HEK293T (cell line): ENCODE measurements around the gene ARAP1.

ENCODE experiments used
- CTCF ChIA-PET: fragments of 350-600 bp; formaldehyde crosslinking; extraction: SDS; loops from one replicate; lab custom pipeline; 2021; ENCODE audit warnings: antibody characterized with exemption, inconsistent platforms; lab: Yijun Ruan, JAX
- POLR2A ChIA-PET: fragments of 350-600 bp; formaldehyde crosslinking; extraction: SDS; loops from one replicate; lab custom pipeline; 2020; ENCODE audit warnings: antibody characterized with exemption, inconsistent platforms; lab: Yijun Ruan, JAX
- DNase-seq: peaks from one replicate; pipeline ENCODE4 v3.0.0; 2012; ENCODE audit warnings: mixed read lengths; ENCODE audit errors: extremely low spot score
- ARNT ChIP-seq: fragments of 450-650 bp; IDR thresholded peaks from 2 replicates; pipeline ENCODE4 v1.6.1; 2017; ENCODE audit warnings: mild to moderate bottlenecking
- BHLHE40 ChIP-seq: fragments of 450-650 bp; IDR thresholded peaks from 2 replicates; pipeline ENCODE4 v1.6.1; 2016; ENCODE audit warnings: mild to moderate bottlenecking, moderate library complexity, borderline replicate concordance
- CTBP1 ChIP-seq: fragments of 450-650 bp; IDR thresholded peaks from 2 replicates; pipeline ENCODE4 v1.6.1; 2016; ENCODE audit warnings: borderline replicate concordance
- ELF4 ChIP-seq: fragments of 450-650 bp; IDR thresholded peaks from 2 replicates; pipeline ENCODE4 v1.6.1; 2017; ENCODE audit warnings: antibody characterized with exemption
- FOXA1 ChIP-seq: fragments of 450-650 bp; IDR thresholded peaks from 2 replicates; pipeline ENCODE4 v1.6.1; 2016; ENCODE audit warnings: mild to moderate bottlenecking
- FOXK2 ChIP-seq: fragments of 450-650 bp; IDR thresholded peaks from 2 replicates; pipeline ENCODE4 v1.6.1; 2016; ENCODE audit warnings: mild to moderate bottlenecking
- FOXM1 ChIP-seq: fragments of 450-650 bp; IDR thresholded peaks from 2 replicates; pipeline ENCODE4 v1.6.1; 2017; ENCODE audit warnings: mild to moderate bottlenecking, borderline replicate concordance
- HDGF ChIP-seq: fragments of 450-650 bp; IDR thresholded peaks from 2 replicates; pipeline ENCODE4 v1.6.1; 2017; ENCODE audit warnings: antibody characterized with exemption, borderline replicate concordance
- L3MBTL2 ChIP-seq: fragments of 450-650 bp; conservative IDR thresholded peaks from 2 replicates; pipeline ENCODE4 v1.6.1; 2016; ENCODE audit warnings: mild to moderate bottlenecking
- LEF1 ChIP-seq: fragments of 450-650 bp; IDR thresholded peaks from 2 replicates; pipeline ENCODE4 v1.6.1; 2017; ENCODE audit warnings: mild to moderate bottlenecking, borderline replicate concordance
- NFRKB ChIP-seq: fragments of 450-650 bp; IDR thresholded peaks from 2 replicates; pipeline ENCODE4 v1.6.1; 2016; ENCODE audit warnings: mild to moderate bottlenecking, moderate library complexity
- SP1 ChIP-seq: fragments of 450-650 bp; IDR thresholded peaks from 2 replicates; pipeline ENCODE4 v1.6.1; 2017
- SUZ12 ChIP-seq: fragments of 450-650 bp; IDR thresholded peaks from 2 replicates; pipeline ENCODE4 v1.6.1; 2016; ENCODE audit warnings: mild to moderate bottlenecking
- TARDBP ChIP-seq: fragments of 450-650 bp; IDR thresholded peaks from 2 replicates; pipeline ENCODE4 v1.6.1; 2016
- ZNF384 ChIP-seq: fragments of 450-650 bp; IDR thresholded peaks from 2 replicates; pipeline ENCODE4 v1.6.1; 2016
- TF ChIP-seq, protein P1 (sequence below): fragments of 450-650 bp; IDR thresholded peaks from 2 replicates; pipeline ENCODE4 v1.6.1; 2016

ARAP1 gene

DNA sequence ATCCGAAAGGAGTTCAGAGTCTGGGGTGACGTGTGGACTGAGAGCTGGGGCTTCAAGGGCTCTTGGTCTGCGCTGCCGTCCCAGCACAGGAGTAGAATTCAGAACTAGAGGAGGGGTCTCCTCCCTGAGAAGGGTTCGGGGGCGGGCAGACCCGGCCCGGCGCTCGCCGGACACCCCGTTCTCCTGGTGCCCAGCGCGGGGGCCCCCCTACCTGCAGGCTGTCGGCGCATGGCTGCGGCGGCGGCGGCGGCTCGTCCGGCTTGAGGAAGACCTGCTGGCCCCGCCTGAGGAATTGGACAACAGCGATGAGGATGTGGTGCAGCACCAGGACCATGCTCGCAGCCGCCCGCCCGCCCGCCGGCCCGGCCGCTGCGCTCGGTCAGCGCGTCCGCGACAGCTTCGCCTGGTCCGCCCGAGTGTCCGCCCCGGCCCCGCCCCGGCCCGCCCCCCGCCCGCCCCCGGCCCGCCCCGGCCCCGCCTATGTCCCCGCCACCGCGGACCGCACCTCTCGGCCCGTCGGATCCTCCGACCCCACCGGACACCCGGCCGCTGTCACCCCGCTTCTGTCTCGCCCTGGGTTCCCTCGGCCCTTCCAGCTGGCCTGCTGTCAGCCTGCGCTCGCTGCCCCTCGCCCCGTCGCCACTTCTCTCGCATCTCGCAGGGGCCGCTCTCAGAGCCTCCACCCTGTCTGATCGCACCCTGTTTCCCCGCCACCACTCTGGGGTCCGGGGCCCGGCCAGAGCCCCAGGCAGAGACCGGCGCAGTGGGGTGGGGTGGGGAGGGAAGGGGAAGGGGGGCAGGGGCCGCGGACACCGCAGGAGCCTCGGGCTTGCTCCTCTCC lies 109.9 kb downstream of the ARAP1 start:
- no peak for TF ChIP-seq L3MBTL2
- TF ChIP-seq SP1: no peak
- TF ChIP-seq TARDBP: no peak
- no peak for TF ChIP-seq FOXM1
- TF ChIP-seq NFRKB: no peak
- no peak for TF ChIP-seq ARNT
- TF ChIP-seq FOXK2: no peak
- no peak for TF ChIP-seq ZNF384
- TF ChIP-seq SUZ12: no peak
- TF ChIP-seq HDGF: no peak
- TF ChIP-seq LEF1: no peak
- no peak for TF ChIP-seq FOXA1
- no peak for TF ChIP-seq ELF4
- TF ChIP-seq, protein P1, sequence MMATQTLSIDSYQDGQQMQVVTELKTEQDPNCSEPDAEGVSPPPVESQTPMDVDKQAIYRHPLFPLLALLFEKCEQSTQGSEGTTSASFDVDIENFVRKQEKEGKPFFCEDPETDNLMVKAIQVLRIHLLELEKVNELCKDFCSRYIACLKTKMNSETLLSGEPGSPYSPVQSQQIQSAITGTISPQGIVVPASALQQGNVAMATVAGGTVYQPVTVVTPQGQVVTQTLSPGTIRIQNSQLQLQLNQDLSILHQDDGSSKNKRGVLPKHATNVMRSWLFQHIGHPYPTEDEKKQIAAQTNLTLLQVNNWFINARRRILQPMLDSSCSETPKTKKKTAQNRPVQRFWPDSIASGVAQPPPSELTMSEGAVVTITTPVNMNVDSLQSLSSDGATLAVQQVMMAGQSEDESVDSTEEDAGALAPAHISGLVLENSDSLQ: no peak
- TF ChIP-seq BHLHE40: no peak
- TF ChIP-seq CTBP1: no peak
- ChIA-PET CTCF (interaction anchor here (1.3 to 1.7 kb wide), 3 partner anchors 43 to 55 kb away, joined by 6 to 9 read pairs (median 7); no protein-coding TSS in a partner anchor), POLR2A (interaction anchor here (1.0 kb wide), 1 partner anchor 52 kb away, joined by 3 read pairs; no protein-coding TSS in a partner anchor)
- DNase-seq: peak; percentile 65

DNA sequence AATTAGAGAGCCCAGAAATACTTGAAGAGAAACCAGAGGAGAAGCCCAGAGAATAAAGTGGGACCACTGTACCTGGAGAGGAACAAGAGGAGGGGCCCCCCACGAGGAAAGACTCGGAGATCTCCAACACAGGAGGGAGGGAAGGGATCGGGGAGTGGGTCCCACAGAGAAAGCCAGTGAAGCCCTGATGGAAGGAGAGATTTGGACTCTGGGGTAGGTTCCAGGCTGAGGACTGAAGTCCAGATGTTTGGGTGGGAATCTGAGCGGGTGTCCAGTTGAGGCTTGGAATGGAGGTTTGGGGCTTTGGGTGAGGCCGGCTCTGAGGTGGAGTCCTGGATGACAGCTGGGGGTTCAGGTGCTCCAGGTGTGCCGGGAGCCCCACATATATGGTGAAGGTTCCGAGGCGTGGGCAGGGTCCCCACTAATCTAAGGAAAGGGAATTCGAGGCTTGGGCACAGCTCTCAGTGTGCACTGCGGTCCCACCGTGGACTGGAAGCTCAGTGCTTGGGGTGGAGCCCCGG lies 110.6 kb downstream of the ARAP1 start:
- DNase-seq: no peak
- no peak for TF ChIP-seq ZNF384
- no peak for TF ChIP-seq CTBP1
- no peak for TF ChIP-seq TARDBP
- TF ChIP-seq HDGF: no peak
- no peak for TF ChIP-seq FOXA1
- no peak for TF ChIP-seq LEF1
- TF ChIP-seq L3MBTL2: no peak
- TF ChIP-seq SP1: no peak
- no peak for TF ChIP-seq FOXK2
- TF ChIP-seq, protein P1: no peak
- TF ChIP-seq SUZ12: no peak
- no peak for TF ChIP-seq FOXM1
- no peak for TF ChIP-seq ARNT
- no peak for TF ChIP-seq ELF4
- TF ChIP-seq NFRKB: no peak
- POLR2A ChIA-PET: no interaction called here
- CTCF ChIA-PET: no interaction called here

DNA sequence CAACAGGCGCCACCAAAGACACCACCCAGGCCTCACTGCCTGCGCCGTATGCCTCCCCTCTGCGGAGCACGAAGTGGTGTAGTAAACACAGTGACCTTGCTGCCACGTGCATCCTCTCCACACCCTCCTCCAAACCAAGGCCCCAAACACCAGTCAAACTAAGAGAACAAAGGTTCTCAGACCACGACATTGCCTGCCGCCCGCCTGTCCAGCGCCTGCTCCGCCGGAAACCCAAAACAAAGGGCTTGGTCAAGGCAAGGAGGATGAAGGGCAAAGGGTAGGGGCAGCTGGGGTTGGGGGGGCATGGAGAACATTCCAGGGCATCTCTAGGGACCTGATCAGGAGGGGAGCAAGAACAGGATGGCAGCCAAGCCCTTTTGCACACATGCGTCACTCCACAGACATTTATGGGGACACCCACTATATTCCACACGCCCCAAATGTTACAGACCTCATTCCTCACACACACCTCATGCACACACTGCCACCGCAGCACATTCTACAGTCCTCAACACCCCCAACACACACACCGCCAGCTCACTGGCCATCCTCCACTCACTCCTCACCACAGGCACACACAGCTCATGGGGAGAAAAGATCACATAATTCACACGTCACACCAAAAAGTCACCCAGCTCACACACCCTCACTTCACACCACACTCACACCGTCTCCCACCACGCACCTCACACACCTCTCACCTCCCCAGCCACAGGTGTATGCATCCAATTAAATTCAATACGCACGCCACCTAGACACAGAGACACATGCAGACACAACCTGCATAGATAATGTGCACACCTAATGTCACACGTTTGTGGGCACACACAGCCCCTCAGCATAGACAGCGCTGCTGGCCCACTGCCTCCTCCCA lies 112.5 kb downstream of the ARAP1 start:
- TF ChIP-seq NFRKB (no peak), ELF4 (no peak), SUZ12 (no peak), LEF1 (no peak), CTBP1 (no peak)
- TF ChIP-seq, protein P1: no peak
- ChIA-PET CTCF (interaction anchor here (1.0 kb wide), 1 partner anchor 50 kb away, joined by 3 read pairs; no protein-coding TSS in a partner anchor), POLR2A (no interaction called here)
- no peak for DNase-seq

DNA sequence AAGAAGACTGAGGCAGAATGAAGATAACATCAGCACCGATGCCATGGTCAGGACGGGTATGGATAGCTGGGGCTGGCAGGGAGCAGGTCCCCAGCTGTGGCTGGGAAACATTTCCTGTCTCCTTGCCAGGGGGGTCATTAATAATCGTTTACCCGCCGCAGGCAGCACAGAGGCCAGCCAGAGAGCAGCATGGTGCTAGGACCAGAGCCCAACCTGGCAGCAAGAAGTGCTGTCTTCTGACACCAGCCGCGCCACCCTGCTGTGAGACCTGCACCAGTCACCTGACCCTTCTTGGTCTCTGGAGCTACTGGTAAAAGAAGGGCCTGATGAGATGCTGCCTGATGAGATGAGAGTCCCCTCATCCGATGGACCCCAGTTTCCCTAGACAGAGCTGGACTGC lies 114.3 kb downstream of the ARAP1 start:
- ChIA-PET CTCF (interaction anchor here (0.6 to 1.2 kb wide), 3 partner anchors 13 to 48 kb away, joined by 3 to 7 read pairs (median 3); no protein-coding TSS in a partner anchor), POLR2A (no interaction called here)
- no peak for DNase-seq
- TF ChIP-seq FOXK2 (no peak), FOXA1 (no peak), LEF1 (no peak), SUZ12 (no peak), ZNF384 (no peak), HDGF (no peak), FOXM1 (no peak), ELF4 (no peak), CTBP1 (no peak), ARNT (no peak), L3MBTL2 (no peak), TARDBP (no peak), SP1 (no peak), NFRKB (no peak), BHLHE40 (no peak)
- TF ChIP-seq, protein P1: no peak
